Testis (tissue), 3 donors: Measurements from ENCODE around the gene RCOR1. TPM values are rescaled to one million over a fixed set of nuclear protein-coding genes. Genes with fewer than 3 reads are reported as not detected.

Source experiments
- DNase-seq: peaks from one replicate; pipeline ENCODE4 v3.0.0-alpha.2; 2019
- H3K27ac ChIP-seq, 2 donors: fragments of 200-600 bp; sonication (generic); one replicate each; pipeline ENCODE4 v1.5.1; 2019
- H3K27me3 ChIP-seq: fragments of 200-600 bp; sonication (generic); one replicate; pipeline ENCODE4 v1.5.1; 2019
- H3K36me3 ChIP-seq: fragments of 200-600 bp; sonication (generic); one replicate; pipeline ENCODE4 v1.5.1; 2017; ENCODE audit warnings: low read depth; ENCODE audit errors: missing control alignments
- H3K4me1 ChIP-seq: fragments of 200-600 bp; sonication (generic); one replicate; pipeline ENCODE4 v1.5.1; 2019
- H3K4me3 ChIP-seq, 2 donors: fragments of 200-600 bp; sonication (generic); one replicate each; pipeline ENCODE4 v1.5.1; 2017 to 2019
- H3K9me3 ChIP-seq: fragments of 200-600 bp; sonication (generic); one replicate; pipeline ENCODE4 v1.5.1; 2017
- POLR2A ChIP-seq: fragments of 450-650 bp; IDR thresholded peaks from one replicate; pipeline ENCODE4 v1.6.1; 2017; ENCODE audit warnings: antibody characterized with exemption, mild to moderate bottlenecking, moderate library complexity
- WGBS, 2 donors: methylation state at CpG; one replicate each; pipeline ENCODE4 v1.1.5; 2018; 5-methylcytosine and 5-hydroxymethylcytosine counted together
- intact Hi-C: fragments of 100-400 bp; cut with DNase I; formaldehyde crosslinking; loops from one replicate; pipeline ENCODE4 v1.15.1; 2023; ENCODE audit warnings: low total_unique reads
- polyA plus RNA-seq: library from polyadenylated mRNA; stranded (reverse); fragments of 350-450 nt; fragmentation: Illumina TruSeq; extraction: RNeasy Lipid Tissue Mini Kit (QIAGEN cat#74804); gene quantifications from one replicate; pipeline ENCODE4 v1.2.3, GENCODE V29; 2014; ENCODE audit warnings: low read depth, low replicate concordance; ENCODE audit not compliant: insufficient read depth
- total RNA-seq, 2 donors: library from RNA; depleted of rRNA; stranded (reverse); fragments of >200 nt; gene quantifications; one replicate each; pipeline ENCODE4 v1.2.3, GENCODE V29; 2016
- TF ChIP-seq, protein P1 (sequence below), 3 experiments: fragments of 450-650 bp in 2 of 3; fragments of 200-600 bp in 1 of 3; sonication (generic) in 1 of 3; IDR thresholded peaks; one replicate each; pipeline ENCODE4 v1.5.1; 2016 to 2019; ENCODE audit warnings: antibody characterized with exemption in 3 of 3, mild to moderate bottlenecking in 2 of 3, moderate library complexity in 1 of 3

Gene RCOR1
- total and polyA plus RNA-seq, 3 donors from 2014 or later: 33.8 to 37.8 (median 33.9) TPM

DNA sequence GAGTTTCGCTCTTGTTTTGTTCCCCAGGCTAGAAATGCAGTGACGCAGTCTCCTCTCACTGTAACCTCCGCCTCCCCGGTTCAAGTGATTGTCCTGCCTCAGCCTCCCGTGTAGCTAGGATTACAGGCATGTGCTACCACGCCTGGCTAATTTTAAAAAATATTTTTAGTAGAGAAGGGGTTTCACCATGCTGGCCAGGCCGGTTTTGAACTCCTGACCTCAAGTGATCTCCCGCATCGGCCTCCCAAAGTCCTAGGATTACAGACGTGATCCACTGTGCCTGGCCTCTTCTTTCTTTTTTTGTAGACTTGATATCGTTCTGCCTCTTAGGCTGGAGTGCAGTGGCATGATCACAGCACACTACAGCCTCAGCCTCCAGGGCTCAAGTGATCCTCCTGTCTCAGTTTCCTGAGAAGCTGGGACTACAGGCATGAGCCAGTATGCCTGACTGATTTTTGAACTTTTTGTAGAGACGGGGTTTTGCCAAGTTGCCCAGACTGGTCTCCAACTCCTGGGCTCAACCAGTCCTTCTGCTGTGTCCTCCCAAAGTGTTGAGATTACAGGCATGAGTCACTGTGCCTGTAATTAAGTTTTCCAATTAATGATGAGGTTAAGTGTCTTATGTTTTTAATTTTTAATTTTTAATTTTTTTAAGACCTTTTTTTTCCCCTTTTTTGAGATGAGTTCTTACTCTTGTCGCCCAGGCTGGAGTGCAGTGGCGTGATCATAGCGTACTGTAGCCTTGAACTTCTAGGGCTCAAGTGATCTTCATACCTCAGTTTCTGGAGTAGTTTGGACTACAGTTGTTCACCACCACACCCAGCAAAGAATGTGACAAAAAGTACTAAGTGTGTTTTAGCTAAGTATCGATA is 10.2 kb downstream of the RCOR1 start:
- Histone ChIP-seq H3K4me1 (peaks cover 21% of the 10 kb centered on the region), H3K36me3 (no peaks in the 10 kb centered on the region), H3K9me3 (no peaks in the 10 kb centered on the region), H3K27me3 (no peaks in the 10 kb centered on the region), H3K27ac (peak overlapping the region; percentile 59 to 62), H3K4me3 (no peak overlapping the region)
- peak; percentile 44 for DNase-seq
- WGBS, 2 donors: 55 to 60% methylated on average over 16 of the region's 16 CpGs
- TF ChIP-seq POLR2A: no peak
- TF ChIP-seq, protein P1, sequence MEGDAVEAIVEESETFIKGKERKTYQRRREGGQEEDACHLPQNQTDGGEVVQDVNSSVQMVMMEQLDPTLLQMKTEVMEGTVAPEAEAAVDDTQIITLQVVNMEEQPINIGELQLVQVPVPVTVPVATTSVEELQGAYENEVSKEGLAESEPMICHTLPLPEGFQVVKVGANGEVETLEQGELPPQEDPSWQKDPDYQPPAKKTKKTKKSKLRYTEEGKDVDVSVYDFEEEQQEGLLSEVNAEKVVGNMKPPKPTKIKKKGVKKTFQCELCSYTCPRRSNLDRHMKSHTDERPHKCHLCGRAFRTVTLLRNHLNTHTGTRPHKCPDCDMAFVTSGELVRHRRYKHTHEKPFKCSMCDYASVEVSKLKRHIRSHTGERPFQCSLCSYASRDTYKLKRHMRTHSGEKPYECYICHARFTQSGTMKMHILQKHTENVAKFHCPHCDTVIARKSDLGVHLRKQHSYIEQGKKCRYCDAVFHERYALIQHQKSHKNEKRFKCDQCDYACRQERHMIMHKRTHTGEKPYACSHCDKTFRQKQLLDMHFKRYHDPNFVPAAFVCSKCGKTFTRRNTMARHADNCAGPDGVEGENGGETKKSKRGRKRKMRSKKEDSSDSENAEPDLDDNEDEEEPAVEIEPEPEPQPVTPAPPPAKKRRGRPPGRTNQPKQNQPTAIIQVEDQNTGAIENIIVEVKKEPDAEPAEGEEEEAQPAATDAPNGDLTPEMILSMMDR (IDR thresholded peaks at IDR 0.05): no peak
- intact Hi-C loops: no loop called here

DNA sequence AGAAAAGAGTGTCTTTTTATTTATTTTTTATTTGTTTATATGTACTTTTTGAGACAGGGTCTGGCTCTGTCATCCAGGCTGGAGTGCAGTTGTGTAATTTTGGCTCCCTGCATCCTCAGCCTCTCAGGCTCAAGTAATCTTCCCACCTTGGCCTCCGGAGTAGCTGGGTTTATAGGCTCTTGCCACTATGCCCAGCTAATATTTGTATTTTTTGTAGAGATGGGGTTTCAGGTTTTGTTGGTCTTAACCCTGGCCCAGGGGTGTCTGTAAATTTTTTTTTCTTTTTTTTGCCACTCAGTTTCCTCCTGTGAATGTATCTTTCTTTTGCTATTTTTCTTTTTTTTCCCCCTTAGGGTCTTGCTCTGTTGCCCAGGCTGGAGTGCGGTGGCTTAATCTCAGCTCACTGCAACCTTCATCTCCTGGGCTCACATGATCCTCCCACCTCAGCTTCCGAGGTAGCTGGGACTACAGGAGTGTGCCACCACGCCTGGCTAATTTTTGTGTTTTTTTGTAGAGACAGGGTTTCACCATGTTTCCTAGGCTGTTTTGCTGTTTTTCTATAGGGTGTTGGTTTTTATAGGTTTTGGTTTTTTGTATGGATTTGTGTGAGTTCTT is 11.0 kb downstream of the RCOR1 start:
- no peaks in the 10 kb centered on the region for H3K36me3 ChIP-seq
- DNase-seq: no peak
- H3K4me1 ChIP-seq: peaks cover 21% of the 10 kb centered on the region
- H3K9me3 ChIP-seq: no peaks in the 10 kb centered on the region
- intact Hi-C loops: no loop called here
- TF ChIP-seq, protein P1 (IDR thresholded peaks at IDR 0.05): no peak
- no peak for TF ChIP-seq POLR2A
- H3K27me3 ChIP-seq: no peaks in the 10 kb centered on the region
- 61 to 67% methylated on average over 4 of the region's 4 CpGs for WGBS, 2 donors
- no peak overlapping the region for H3K4me3 ChIP-seq
- peak overlapping the region in 1 of 2 donors; percentile 59 for H3K27ac ChIP-seq

DNA sequence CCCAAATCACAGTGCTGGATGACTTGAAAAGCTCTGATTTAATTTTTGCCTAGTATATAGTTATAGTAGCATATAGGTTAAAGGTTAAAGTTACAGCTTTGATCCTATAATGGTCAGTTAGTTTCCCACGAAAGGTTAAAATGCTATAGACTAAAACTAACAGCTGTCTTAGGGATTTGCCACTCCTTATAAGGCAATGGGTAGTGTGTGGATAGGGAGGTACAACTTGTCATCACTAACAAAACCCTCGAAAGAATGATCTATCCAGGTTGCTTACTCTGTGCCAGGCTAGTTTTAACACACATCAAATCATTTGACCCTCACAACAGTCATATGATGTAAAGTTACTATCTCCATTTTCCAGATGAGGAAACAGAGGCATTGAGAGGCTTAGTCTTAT is 11.7 kb downstream of the RCOR1 start:
- no peak for DNase-seq
- no peaks in the 10 kb centered on the region for H3K36me3 ChIP-seq
- peaks cover 21% of the 10 kb centered on the region for H3K4me1 ChIP-seq
- WGBS, 2 donors: 84% methylated on average over 2 of the region's 2 CpGs
- TF ChIP-seq, protein P1 (IDR thresholded peaks at IDR 0.05): no peak
- TF ChIP-seq POLR2A: no peak
- intact Hi-C loops: no loop called here
- H3K27ac ChIP-seq: no peak overlapping the region
- H3K9me3 ChIP-seq: no peaks in the 10 kb centered on the region
- H3K4me3 ChIP-seq: no peak overlapping the region
- H3K27me3 ChIP-seq: no peaks in the 10 kb centered on the region

DNA sequence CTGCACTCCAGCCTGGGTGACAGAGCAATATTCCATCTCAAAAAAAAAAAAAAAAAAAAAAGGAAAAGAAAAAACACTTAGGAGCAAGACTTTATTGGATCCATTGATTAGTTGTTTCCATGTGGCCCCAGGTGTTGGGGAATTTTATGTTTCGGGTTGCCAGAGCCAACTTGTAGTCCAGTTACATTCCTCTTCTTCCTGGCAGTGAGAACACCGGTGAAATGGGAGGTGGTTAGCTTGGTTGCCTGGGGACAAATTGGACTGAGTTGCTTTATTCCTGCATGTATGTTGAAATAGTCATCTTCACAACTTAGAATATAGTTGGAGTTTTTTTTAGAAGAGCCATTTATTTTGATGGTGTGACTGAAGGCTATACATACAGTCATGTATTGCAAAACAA is 12.6 kb downstream of the RCOR1 start:
- WGBS, 2 donors: 63 to 82% methylated on average over 2 of the region's 2 CpGs
- no peaks in the 10 kb centered on the region for H3K27me3 ChIP-seq
- no peak for TF ChIP-seq POLR2A
- TF ChIP-seq, protein P1 (IDR thresholded peaks at IDR 0.05): no peak
- H3K4me1 ChIP-seq: peaks cover 21% of the 10 kb centered on the region
- H3K27ac ChIP-seq: no peak overlapping the region
- intact Hi-C loops: no loop called here
- DNase-seq: no peak
- no peak overlapping the region for H3K4me3 ChIP-seq
- H3K9me3 ChIP-seq: no peaks in the 10 kb centered on the region
- H3K36me3 ChIP-seq: no peaks in the 10 kb centered on the region
